CD4-positive, alpha-beta T cell treated with Interleukin-17A for 1 hour (primary cell): Measurements from ENCODE around the gene FOXQ1.

Experiments used
- DNase-seq: peaks from one replicate; pipeline ENCODE4 v3.0.0-alpha.2; 2020

Gene FOXQ1

DNA sequence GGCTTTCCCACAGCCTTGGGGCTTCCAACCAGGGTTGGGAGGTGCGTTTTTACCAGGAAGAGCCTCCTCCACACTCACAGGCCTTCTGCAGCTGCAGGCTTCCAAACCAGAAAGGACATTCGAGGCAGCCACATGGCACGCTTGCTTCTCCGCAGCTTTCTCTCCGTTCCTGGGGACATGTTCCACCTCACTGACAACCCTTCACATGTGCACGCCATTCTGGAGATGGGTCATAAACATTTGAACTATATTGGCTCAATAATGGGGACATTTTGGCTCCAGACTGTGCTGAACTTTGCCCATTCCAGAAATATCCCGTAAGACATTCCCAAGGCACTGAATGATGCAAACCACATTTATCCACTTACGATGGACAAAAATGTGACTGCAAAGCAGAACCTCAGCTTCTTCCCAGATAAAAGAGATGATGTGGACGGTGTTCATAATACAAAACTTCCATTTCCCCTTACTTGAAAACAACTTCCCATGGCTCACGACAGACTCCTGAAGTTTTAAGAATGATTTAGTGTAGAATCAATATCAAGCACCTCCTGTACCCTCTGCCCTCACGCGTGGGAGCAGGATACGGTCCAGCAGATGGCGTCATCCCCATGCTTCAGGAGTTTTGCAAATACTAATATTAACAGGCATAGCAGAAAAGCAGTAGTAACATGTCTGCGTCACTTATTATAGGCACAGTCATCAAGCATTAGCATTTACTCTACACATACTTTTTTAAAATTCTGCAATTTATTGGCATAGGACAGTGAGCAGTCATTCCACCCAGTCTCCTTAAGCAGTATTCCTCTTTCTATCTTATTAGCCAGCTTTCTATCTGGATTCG lies 52.1 kb downstream of the FOXQ1 start:
- DNase-seq, result no peak
